ENCODE data around the gene LRIT1.

- TF ChIP-seq EZH2 (IDR thresholded peaks at IDR 0.05; ENCODE audit: borderline replicate concordance, low read length) = no peak
- no peak for TF ChIP-seq CTCF (IDR thresholded peaks at IDR 0.05; ENCODE audit: low read length)
These were observed 23.6 kb downstream of the LRIT1 start for GRCh38 chr10:84217746-84218145.
